D721Med (cell line): ENCODE data around the gene LGALS14.

Experiments used
- DNase-seq: peaks from one replicate; pipeline ENCODE4 v3.0.0; 2011; ENCODE audit warnings: low spot score; ENCODE audit not compliant: insufficient read length
- FAIRE-seq: peaks from 2 replicates; lab custom pipeline; 2011; peaks lifted over from hg19 to GRCh38; lab: Jason Lieb, UNC
- TF ChIP-seq, protein P1 (sequence below): IDR thresholded peaks from 2 replicates; pipeline ENCODE4 v1.5.1; 2012; ENCODE audit warnings: mild to moderate bottlenecking, control low read depth; ENCODE audit not compliant: insufficient read depth; ENCODE audit errors: missing control alignments

The LGALS14 gene

GRCh38 chr19:39696387-39696786 is 7.9 kb upstream of the LGALS14 start:
- no peak for DNase-seq
- FAIRE-seq, result no peak
- TF ChIP-seq, protein P1, sequence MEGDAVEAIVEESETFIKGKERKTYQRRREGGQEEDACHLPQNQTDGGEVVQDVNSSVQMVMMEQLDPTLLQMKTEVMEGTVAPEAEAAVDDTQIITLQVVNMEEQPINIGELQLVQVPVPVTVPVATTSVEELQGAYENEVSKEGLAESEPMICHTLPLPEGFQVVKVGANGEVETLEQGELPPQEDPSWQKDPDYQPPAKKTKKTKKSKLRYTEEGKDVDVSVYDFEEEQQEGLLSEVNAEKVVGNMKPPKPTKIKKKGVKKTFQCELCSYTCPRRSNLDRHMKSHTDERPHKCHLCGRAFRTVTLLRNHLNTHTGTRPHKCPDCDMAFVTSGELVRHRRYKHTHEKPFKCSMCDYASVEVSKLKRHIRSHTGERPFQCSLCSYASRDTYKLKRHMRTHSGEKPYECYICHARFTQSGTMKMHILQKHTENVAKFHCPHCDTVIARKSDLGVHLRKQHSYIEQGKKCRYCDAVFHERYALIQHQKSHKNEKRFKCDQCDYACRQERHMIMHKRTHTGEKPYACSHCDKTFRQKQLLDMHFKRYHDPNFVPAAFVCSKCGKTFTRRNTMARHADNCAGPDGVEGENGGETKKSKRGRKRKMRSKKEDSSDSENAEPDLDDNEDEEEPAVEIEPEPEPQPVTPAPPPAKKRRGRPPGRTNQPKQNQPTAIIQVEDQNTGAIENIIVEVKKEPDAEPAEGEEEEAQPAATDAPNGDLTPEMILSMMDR, result no peak

DNA sequence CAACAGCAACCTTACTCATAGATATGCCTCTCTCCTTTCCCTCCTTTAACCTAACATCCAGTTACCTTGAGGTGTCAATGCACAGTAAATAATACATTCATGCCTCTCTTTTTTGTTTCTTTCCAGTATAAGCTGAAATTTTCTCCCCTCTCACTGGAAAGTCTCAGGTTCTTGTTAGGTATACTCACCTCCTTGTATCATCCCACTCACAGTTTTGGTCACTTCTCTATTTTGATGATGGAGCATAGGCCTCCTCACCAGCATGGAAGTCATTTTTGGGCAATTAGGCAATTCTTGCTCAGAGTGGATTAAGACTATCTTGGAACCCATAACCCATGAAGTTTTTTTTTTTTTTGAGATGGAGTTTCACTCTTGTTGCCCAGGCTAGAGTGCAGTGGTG is 5.7 kb upstream of the LGALS14 start:
- DNase-seq (no peak), FAIRE-seq (no peak)
- TF ChIP-seq, protein P1, result no peak

- FAIRE-seq (no peak), DNase-seq (no peak)
- TF ChIP-seq, protein P1, result no peak
These were observed 3.0 kb upstream of the LGALS14 start for GRCh38 chr19:39701291-39701690.

DNA sequence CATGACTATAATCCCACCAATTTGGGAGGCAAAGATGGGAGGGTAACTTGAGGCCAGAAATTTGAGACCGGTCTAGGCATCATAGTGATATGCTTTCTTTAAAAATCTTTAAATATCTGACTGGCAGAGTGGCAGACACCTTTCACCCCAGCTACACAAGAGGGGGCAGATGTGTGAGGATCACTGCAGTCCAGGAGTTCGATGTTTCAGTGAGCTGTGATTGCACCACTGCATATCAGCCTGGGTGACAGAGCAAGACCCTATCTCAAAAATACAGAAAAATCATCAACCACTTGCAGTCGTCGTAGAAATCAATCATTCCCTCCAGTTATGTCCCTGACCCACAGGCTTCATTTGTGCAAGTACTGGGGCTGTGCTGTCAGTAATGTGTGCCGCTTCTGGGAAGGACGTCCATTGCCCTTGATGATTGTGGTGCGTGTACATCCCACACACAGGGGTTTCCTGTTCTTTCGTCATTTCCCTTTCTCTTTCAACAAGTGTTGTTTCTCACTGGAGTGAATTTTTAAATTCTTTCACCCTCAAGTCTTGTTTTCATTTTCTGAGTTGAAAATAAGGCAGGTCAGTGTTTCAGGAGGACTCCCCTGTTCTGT is 1.4 kb downstream of the LGALS14 start:
- DNase-seq (no peak), FAIRE-seq (no peak)
- TF ChIP-seq, protein P1, result no peak

- no peak for DNase-seq
- TF ChIP-seq, protein P1, result no peak
- FAIRE-seq, result no peak
These were observed 4.3 kb downstream of the LGALS14 start for GRCh38 chr19:39708594-39708993.

DNA sequence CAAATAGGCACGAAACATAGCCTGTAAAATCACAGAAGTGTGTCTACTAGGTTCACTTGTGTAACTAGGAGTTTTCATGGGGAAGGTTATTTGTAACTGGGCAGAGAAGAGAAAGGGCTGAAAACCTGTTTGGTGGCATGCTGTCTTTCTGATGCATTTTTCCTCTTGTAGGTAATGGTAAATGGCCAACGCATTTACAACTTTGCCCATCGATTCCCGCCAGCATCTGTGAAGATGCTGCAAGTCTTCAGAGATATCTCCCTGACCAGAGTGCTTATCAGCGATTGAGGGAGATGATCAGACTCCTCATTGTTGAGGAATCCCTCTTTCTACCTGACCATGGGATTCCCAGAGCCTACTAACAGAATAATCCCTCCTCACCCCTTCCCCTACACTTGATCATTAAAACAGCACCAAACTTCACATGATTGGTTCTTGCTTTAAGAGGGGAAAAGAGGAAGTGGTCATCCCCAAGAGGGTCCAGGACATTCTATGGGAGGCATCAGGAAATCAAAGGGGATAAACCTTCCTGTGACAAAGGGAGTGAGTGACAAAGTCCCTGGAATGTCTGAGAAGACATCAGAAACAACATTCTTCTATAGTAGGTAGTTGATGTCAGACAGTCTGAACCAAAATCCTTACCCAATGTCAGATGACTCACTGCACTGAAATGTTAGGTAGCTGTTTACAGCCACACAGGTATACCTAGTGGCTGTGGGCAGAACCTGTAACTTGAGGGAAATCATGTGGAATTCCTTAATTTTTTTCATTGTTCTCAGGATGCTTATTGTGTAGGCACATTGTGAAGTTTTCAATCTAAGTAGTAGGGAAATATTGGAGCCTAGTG is 5.0 kb downstream of the LGALS14 start:
- FAIRE-seq (no peak), DNase-seq (no peak)

More for the DNA sequence above, 5.0 kb downstream of the LGALS14 start:
- TF ChIP-seq, protein P1, result no peak
